NCI-H524 treated with DMSO at 0.1 percent for 48 hours (cell line): ENCODE measurements around the gene CNOT1.

Experiments
- DNase-seq: peaks from one replicate; lab custom pipeline; 2025; lab: John Stamatoyannopoulos, UW

Gene CNOT1

GRCh38 chr16:58516768-58517107 lies 112.9 kb downstream of the CNOT1 start:
- DNase-seq, result no peak

GRCh38 chr16:58515871-58516767 lies 113.5 kb downstream of the CNOT1 start:
- DNase-seq, result no peak

- DNase-seq, result peak; percentile 43
Measured at GRCh38 chr16:58515125-58515870, 114.3 kb downstream of the CNOT1 start, which contains the start of gene SETD6. Gene SETD6, plus strand, starts transcription at chr16:58515517. Its CDS starts 21 bp downstream, at chr16:58515538.

- DNase-seq, result no peak
Measured at GRCh38 chr16:58513874-58514273, 115.8 kb downstream of the CNOT1 start.

- peak; percentile 15 for DNase-seq
Measured at GRCh38 chr16:58511933-58512815, 117.5 kb downstream of the CNOT1 start.

- no peak for DNase-seq
Measured at GRCh38 chr16:58510776-58511628, 118.6 kb downstream of the CNOT1 start.

GRCh38 chr16:58510097-58510775 lies 119.4 kb downstream of the CNOT1 start:
- no peak for DNase-seq

GRCh38 chr16:58509256-58510096 lies 120.2 kb downstream of the CNOT1 start:
- DNase-seq, result no peak

- DNase-seq, result no peak
Measured at GRCh38 chr16:58508671-58509251, 120.9 kb downstream of the CNOT1 start.

- DNase-seq, result no peak
Measured at GRCh38 chr16:58507963-58508670, 121.5 kb downstream of the CNOT1 start.

GRCh38 chr16:58507195-58507962 lies 122.2 kb downstream of the CNOT1 start:
- DNase-seq, result no peak

- peak; percentile 72 for DNase-seq
Measured at GRCh38 chr16:58506241-58507194, 123.1 kb downstream of the CNOT1 start.

GRCh38 chr16:58503863-58504688 lies 125.5 kb downstream of the CNOT1 start:
- DNase-seq, result no peak

GRCh38 chr16:58503166-58503862 lies 126.3 kb downstream of the CNOT1 start:
- DNase-seq, result no peak
